Measurements from ENCODE around the gene FNDC4.
"Not testable (repeated sequence)": the region's sequence is repeated elsewhere in the genome, so short reads cannot be mapped to it uniquely, and the experiment has no call there.

The FNDC4 gene, protein sequence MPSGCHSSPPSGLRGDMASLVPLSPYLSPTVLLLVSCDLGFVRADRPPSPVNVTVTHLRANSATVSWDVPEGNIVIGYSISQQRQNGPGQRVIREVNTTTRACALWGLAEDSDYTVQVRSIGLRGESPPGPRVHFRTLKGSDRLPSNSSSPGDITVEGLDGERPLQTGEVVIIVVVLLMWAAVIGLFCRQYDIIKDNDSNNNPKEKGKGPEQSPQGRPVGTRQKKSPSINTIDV

GRCh38 chr2:27494944-27495554 is at the start of gene FNDC4:
Gene FNDC4, minus strand, starts transcription at chr2:27495200. Its CDS starts 521 bp downstream, at chr2:27494679.
- no peak for DNase-seq (ENCODE audit: low read depth in 3 of 3)

DNA sequence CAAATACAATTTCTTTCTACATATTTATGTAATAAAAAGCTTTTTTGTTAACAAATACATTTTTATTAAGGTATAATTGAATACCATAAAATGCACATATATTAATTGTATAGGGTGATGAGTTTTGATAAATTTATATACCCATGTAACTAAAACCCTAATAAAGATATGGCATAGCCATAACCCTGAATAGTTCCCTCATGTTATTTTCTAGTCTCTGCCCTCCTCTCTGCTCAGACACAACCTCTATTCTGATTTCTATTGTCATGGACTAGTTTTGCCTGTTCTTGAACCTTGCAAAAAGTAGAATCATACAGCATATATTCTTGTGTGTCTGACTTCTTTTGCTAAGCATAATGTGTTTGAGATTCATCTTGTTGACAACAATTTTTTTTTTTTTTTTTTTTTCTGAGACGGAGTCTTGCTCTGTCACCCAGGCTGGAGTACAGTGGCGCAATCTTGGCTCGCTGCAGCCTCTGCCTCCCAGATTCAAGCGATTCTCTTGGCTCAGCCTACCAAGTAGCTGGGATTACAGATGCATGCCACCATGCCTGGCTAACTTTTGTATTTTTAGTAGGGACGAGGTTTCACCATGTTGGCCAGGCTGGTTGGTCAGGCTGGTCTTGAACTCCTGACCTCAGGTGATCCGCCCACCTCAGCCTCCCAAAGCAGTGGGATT is 49.3 kb upstream of the FNDC4 start:
- no peak for DNase-seq (ENCODE audit: low read depth in 3 of 3)

- not testable (repeated sequence) for DNase-seq (ENCODE audit: low read depth in 3 of 3)
Measured at GRCh38 chr2:27539649-27540048, 44.6 kb upstream of the FNDC4 start.

- DNase-seq (ENCODE audit: low read depth in 3 of 3) = not testable (repeated sequence)
Measured at GRCh38 chr2:27538839-27539450, 43.9 kb upstream of the FNDC4 start.

DNA sequence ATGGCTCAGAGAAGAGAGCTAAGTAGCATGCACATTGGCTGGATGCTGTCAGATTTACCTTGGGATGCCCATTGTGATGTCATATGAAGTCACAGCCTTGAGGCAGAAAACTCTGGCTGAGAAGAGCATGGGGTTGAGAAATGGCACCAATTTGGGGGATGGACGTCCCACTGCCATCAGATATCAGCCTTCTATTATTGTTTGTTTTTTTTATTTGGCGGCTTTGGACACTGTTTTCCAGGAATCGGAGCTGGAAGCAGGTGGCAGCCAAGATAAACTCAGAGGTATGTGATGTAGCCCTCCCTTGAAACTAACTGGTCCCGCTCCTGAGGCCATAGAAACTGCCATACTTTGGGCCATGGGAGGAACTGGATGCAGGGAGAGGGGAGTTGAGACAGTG is 42.3 kb upstream of the FNDC4 start:
- no peak for DNase-seq (ENCODE audit: low read depth in 3 of 3)

DNA sequence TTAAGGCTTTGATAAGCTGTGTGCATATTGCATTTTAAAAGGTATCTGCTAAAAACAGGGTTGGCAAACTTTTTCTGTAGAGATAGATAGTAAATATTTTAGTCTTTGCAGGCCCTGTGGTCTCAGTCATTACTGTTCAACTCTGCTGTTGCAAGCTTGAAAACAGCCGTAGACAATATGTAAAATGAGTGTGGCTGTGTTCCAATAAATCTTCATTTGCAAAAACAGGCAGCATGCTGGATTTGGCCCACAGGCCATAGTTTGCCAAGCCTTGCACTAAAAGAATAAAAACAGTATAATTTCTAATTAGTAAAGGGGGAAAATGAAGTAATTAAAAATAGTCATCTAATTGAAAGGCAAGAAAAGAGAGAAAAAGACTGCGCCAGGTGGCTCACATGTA is 37.0 kb upstream of the FNDC4 start:
- no peak for DNase-seq (ENCODE audit: low read depth in 3 of 3)

- no peak for DNase-seq (ENCODE audit: low read depth in 3 of 3)
Measured at GRCh38 chr2:27527182-27527581, 32.2 kb upstream of the FNDC4 start.

GRCh38 chr2:27522400-27522945 is 27.5 kb upstream of the FNDC4 start:
- no peak for DNase-seq (ENCODE audit: low read depth in 3 of 3)

GRCh38 chr2:27520316-27520715 is 25.3 kb upstream of the FNDC4 start:
- DNase-seq (ENCODE audit: low read depth in 3 of 3) = no peak

GRCh38 chr2:27518782-27519113 is 23.7 kb upstream of the FNDC4 start:
- no peak for DNase-seq (ENCODE audit: low read depth in 3 of 3)

GRCh38 chr2:27518113-27518781 is 23.2 kb upstream of the FNDC4 start:
- DNase-seq (ENCODE audit: low read depth in 3 of 3) = no peak

DNA sequence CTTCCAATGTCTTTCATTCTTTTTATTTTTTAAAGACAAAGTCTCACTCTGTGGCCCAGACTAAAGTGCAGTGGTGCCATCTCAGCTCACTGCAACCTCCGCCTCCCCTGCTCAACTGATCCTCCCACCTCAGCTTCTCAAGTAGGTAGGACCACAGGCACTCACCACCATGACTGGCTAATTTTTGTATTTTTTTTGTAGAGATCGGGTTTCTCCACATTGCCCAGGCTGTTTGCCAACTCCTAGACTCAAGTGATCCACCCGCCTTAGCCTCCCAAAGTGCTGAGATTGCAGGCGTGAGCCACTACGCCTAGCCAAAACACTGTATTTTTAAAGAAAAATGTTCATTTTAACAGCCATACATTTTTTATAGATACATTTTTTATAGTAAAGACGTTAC is 14.3 kb upstream of the FNDC4 start:
- DNase-seq (ENCODE audit: low read depth in 3 of 3) = no peak

DNA sequence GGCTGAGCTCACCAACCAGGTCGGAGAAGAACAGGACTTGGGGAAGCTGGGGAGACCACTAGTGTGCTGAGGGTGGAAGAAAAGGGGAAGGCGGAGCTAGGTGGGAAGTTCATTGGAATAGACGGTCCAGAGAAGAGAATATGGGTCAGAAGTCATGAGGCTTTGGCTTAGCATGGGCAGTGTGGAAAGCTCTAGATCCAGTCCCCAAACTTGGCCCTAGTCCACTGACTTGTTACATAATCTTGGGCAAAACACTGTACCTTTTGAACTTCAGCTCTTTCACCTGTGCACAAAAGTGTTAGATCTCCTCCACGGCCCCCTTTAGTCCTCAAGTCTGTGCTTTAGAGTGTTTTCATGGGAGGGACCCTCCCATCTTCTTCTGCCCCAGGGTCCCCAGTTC is 12.3 kb upstream of the FNDC4 start:
- DNase-seq (ENCODE audit: low read depth in 3 of 3) = no peak

DNA sequence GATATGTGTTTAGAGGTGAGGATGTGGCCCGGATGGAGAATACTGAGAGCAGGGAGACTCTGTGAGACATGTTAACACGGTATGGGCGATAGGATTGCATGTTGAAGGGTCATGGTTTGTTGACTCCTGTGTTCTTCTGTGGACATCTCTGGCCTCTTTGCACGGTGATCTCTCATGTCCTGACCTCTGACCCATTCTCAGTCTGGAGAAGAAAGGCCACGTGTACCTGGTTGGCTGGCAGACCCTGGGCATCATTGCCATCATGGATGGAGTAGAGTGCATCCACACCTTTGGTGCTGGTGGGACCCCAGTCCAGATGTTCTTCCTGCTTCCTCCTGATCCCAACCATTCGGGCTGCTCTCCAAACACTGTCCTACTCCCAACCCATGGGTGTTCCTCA is 11.6 kb upstream of the FNDC4 start:
- DNase-seq (ENCODE audit: low read depth in 3 of 3) = no peak

DNA sequence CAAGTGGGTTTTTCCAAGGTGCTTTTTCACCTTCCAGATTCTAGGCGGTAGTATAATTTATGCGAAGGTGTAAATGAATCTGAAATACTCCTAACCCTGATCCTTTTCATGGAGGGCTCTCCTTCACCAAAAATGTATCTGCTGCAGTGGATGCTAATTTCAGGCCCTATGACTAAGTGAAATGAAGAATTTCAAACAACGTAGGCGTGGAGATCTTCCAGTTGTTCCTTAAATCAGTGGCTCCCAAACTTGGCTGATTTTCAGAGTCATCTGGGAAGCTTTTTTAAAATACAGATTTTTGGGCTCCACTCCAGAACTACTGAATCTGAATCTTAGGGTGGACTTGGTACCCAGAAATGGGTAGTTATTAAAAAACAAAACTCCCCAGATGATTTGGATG is 7.1 kb upstream of the FNDC4 start:
- no peak for DNase-seq (ENCODE audit: low read depth in 3 of 3)

GRCh38 chr2:27501042-27501441 is 6.0 kb upstream of the FNDC4 start:
- DNase-seq (ENCODE audit: low read depth in 3 of 3) = no peak

- DNase-seq (ENCODE audit: low read depth in 3 of 3) = no peak
Measured at GRCh38 chr2:27498975-27499374, 4.0 kb upstream of the FNDC4 start.

DNA sequence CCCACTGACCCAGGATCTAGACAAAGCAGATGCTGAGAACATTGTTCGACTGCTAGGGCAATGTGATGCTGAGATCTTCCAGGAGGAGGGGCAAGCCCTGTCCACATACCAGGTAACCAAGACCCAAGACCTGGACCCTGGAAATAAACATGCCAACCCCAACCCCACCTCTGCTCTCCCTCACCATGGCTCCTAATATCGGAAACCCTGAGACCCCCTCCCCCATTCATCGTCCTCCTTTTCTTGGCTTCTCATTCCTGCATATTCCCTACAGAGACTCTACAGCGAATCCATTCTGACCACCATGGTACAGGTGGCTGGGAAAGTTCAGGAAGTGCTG is 2.3 kb upstream of the FNDC4 start:
- no peak for DNase-seq (ENCODE audit: low read depth in 3 of 3)

DNA sequence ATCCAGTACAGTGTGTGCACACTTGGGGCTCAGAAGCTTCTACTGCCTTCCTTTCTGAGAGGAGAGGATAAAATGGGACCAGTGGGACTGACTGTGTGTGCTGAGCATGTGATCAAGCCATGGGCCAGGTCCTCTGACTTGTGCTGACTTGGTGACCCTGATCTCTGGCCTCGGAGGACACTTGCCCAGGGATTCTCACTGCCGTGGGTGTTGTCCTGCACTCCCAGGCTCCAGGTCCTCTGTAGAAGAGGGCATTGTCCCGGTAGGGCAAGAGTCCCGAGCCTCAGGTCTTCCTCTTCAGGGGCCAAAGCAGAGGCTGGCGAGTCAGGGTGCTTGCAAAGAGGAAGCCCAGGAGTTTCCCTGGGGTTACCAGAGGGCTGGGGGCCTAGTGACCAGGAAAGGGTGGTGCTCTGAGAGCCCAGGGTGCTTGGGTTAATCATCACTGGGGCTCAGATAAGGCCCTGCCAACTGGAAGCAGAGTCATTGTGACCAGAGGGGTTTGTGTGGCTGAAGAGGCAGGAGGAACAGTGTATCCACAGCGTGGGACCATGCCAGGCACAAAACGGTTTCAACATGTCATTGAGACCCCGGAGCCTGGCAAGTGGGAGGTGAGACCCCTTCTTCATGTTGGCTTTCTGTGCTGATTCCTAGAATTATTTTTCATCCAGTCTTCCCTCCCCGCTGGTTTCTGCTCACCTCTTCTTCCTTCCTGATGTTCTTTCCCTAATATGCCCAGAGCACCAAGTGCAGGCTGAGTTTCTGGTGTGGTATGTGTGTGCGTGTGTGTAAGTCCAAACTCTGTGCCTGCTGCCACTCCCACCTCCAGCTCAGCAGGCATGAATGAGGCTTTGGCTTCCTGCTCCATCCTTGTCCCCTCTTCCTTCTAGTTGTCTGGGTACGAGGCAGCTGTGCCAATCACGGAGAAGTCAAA is 1.6 kb upstream of the FNDC4 start, which contains the start of gene GCKR:
GCKR (plus strand) TSS at position 483 of the 931 bp plus-strand sequence; CDS start at position 549, 66 bp downstream.
- DNase-seq (ENCODE audit: low read depth in 3 of 3) = no peak

DNA sequence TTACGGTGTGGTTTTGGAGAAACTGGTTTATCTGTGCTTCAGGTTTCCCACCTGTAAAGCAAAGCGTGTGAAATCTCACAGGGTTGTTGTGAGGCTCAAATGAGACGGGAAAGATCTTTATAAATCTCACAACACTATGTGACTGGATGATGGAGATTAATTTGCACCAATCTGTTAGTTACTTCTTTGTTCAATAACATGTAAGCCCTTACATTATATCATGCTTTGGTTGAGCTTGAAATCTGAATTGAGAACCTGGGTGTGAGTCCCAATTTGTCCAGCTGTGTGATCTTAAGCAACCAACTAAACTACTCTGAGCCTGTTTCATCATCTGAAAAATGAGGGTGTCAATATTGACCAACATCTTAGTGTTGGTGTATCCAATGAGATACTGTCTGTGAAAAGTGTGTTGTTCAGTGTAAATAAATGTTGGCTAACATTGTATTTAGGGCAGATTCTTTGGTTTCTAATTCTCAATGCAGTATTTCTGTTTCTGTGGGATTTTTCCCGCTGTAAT is 898 bp upstream of the FNDC4 start:
- no peak for DNase-seq (ENCODE audit: low read depth in 3 of 3)

All from stimulated activated CD4-positive, alpha-beta T cell treated with anti-CD3 and anti-CD28 coated beads, TNF-alpha, amount 100 ng/mL, for 4 hours (primary cell).